KMS-11 (cell line): ENCODE measurements around the gene ATM.

Experiments
- H2AFZ ChIP-seq: fragments of 200-600 bp; sonication (generic); 2 replicates; pipeline ENCODE4 v1.6.1; 2016; ENCODE audit warnings: antibody characterized with exemption, mixed run types, low read depth
- H3K27ac ChIP-seq: fragments of 200-600 bp; sonication (generic); 2 replicates; pipeline ENCODE4 v1.6.1; 2016; ENCODE audit warnings: mild to moderate bottlenecking, mixed run types
- H3K27me3 ChIP-seq: fragments of 200-600 bp; sonication (generic); 2 replicates; pipeline ENCODE4 v1.6.1; 2017; ENCODE audit warnings: mild to moderate bottlenecking, low read depth, mixed run types, moderate library complexity; ENCODE audit not compliant: insufficient read depth
- H3K36me3 ChIP-seq: fragments of 200-600 bp; sonication (generic); 2 replicates; pipeline ENCODE4 v1.6.1; 2017; ENCODE audit warnings: mild to moderate bottlenecking, mixed run types; ENCODE audit not compliant: insufficient read depth
- H3K4me1 ChIP-seq: fragments of 200-600 bp; sonication (generic); 2 replicates; pipeline ENCODE4 v1.6.1; 2016; ENCODE audit warnings: mild to moderate bottlenecking, low read depth, mixed run types; ENCODE audit not compliant: poor library complexity, severe bottlenecking
- H3K4me2 ChIP-seq: fragments of 200-600 bp; sonication (generic); 2 replicates; pipeline ENCODE4 v1.7.0; 2016; ENCODE audit warnings: mild to moderate bottlenecking, mixed run types
- H3K4me3 ChIP-seq: fragments of 200-600 bp; sonication (generic); IDR thresholded peaks from 2 replicates; pipeline ENCODE4 v1.6.1; 2017; ENCODE audit warnings: low read depth, low read length, mixed read lengths; ENCODE audit not compliant: insufficient read depth
- H3K79me2 ChIP-seq: fragments of 200-600 bp; sonication (generic); 2 replicates; pipeline ENCODE4 v1.6.1; 2016; ENCODE audit warnings: low read depth, mixed run types; ENCODE audit not compliant: insufficient read depth
- H3K9ac ChIP-seq: fragments of 200-600 bp; sonication (generic); 2 replicates; pipeline ENCODE4 v1.6.1; 2016; ENCODE audit warnings: mild to moderate bottlenecking, mixed run types
- H4K20me1 ChIP-seq: fragments of 200-600 bp; sonication (generic); 2 replicates; pipeline ENCODE4 v1.6.1; 2016; ENCODE audit warnings: mild to moderate bottlenecking, mixed run types; ENCODE audit not compliant: insufficient read depth
- CTCF ChIP-seq: fragments of 200-600 bp; sonication (generic); conservative IDR thresholded peaks from 2 replicates; pipeline ENCODE4 v1.6.1; 2017; ENCODE audit warnings: low read depth, mild to moderate bottlenecking, antibody characterized with exemption, low read length, moderate library complexity, mixed read lengths

The ATM gene

GRCh38 chr11:108218912-108219783 is 3.7 kb upstream of the ATM start:
- no peaks in the 10 kb centered on the region for H4K20me1 ChIP-seq
- H3K4me1 ChIP-seq, result peaks cover 16% of the 10 kb centered on the region
- H2AFZ ChIP-seq, result no peak overlapping the region
- H3K9ac ChIP-seq, result no peak overlapping the region
- no peak overlapping the region for H3K4me2 ChIP-seq
- H3K36me3 ChIP-seq, result no peaks in the 10 kb centered on the region
- H3K79me2 ChIP-seq, result peaks cover 63% of the 10 kb centered on the region
- TF ChIP-seq CTCF, result no peak
- no peak overlapping the region for H3K4me3 ChIP-seq
- H3K27me3 ChIP-seq, result no peaks in the 10 kb centered on the region
- H3K27ac ChIP-seq, result no peak overlapping the region

- no peak overlapping the region for H3K27ac ChIP-seq
- TF ChIP-seq CTCF, result no peak
- no peaks in the 10 kb centered on the region for H4K20me1 ChIP-seq
Measured at GRCh38 chr11:108220721-108221336, 2.0 kb upstream of the ATM start.

GRCh38 chr11:108221371-108221770 is 1.5 kb upstream of the ATM start:
- H2AFZ ChIP-seq, result no peak overlapping the region
- no peak overlapping the region for H3K4me3 ChIP-seq
- no peaks in the 10 kb centered on the region for H3K27me3 ChIP-seq
- H3K9ac ChIP-seq, result peak overlapping the region; percentile 74; the same call in 1 of the 2 replicates
- no peak for TF ChIP-seq CTCF
- H3K27ac ChIP-seq, result peak overlapping the region; percentile 84; the same call in 1 of the 2 replicates
- peaks cover 32% of the 10 kb centered on the region for H3K4me1 ChIP-seq
- peaks cover 65% of the 10 kb centered on the region for H3K79me2 ChIP-seq
- H4K20me1 ChIP-seq, result no peaks in the 10 kb centered on the region
- H3K4me2 ChIP-seq, result peak overlapping the region; percentile 87
- no peaks in the 10 kb centered on the region for H3K36me3 ChIP-seq

More at GRCh38 chr11:108220721-108221336, 2.0 kb upstream of the ATM start:
- peaks cover 66% of the 10 kb centered on the region for H3K79me2 ChIP-seq
- peaks cover 32% of the 10 kb centered on the region for H3K4me1 ChIP-seq
- no peak overlapping the region for H3K9ac ChIP-seq
- peak overlapping the region; percentile 87 for H3K4me2 ChIP-seq
- no peak overlapping the region for H2AFZ ChIP-seq
- no peaks in the 10 kb centered on the region for H3K27me3 ChIP-seq
- H3K36me3 ChIP-seq, result no peaks in the 10 kb centered on the region
- H3K4me3 ChIP-seq, result no peak overlapping the region

- Histone ChIP-seq H3K36me3 (no peaks in the 10 kb centered on the region), H2AFZ (peak overlapping the region; percentile 56; the same call in 1 of the 2 replicates), H3K4me2 (peak overlapping the region; percentile 87), H3K79me2 (peaks cover 71% of the 10 kb centered on the region), H3K9ac (peak overlapping the region; percentile 74), H3K27ac (peak overlapping the region; percentile 84), H4K20me1 (no peaks in the 10 kb centered on the region), H3K27me3 (no peaks in the 10 kb centered on the region), H3K4me3 (no peak overlapping the region), H3K4me1 (peaks cover 32% of the 10 kb centered on the region)
- TF ChIP-seq CTCF, result no peak
Measured at GRCh38 chr11:108221911-108222573, 825 bp upstream of the ATM start.
